HG02763 (cell line): ENCODE measurements around the gene RAB28.

Source experiments
- ATAC-seq: cut with Tn5 transposase; IDR thresholded peaks from one replicate; pipeline ENCODE4 v1.9.1; 2021; ENCODE audit warnings: mild to moderate bottlenecking, moderate library complexity; ENCODE audit not compliant: unreplicated experiment

RAB28 gene

DNA sequence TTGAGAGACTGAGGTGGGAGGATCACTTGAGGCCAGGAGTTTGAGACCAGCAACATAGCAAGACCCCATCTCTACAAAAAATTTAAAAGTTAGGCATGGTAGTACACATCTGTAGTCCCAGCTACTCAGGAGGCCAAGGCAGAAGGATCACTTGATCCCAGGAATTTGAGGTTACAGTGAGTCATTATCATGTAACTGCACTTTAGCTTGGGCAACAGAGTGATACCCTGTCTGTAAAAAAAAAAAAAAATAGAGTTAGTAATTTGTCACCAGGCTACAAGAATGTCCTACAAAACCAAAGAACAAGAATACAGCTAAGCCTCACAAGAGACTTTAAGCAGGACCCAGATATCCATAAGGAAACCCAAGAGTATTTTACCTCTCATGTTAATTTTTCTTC, 27.0 kb upstream of the RAB28 start:
- no peak for ATAC-seq

DNA sequence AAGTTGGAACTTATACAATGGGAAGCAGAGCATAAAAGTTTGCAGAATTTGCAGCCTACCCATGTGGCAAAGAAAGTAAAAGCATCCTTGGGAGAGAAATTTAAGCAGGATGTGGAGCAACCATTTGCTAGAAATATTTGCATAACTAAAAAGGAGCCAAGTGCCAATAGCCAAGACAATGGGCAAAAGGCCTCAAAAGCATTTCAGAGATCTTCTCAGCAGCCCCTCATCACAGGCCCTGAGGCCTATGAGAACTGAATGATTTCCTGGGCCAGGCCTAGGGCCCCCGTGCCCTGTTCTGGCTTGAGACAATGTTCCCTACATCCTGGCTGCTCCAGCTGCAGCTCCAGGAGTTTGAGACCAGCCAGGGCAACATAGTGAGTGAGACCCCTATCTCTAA, 25.3 kb upstream of the RAB28 start:
- no peak for ATAC-seq

- no peak for ATAC-seq
Measured at GRCh38 chr4:13504374-13504773, 20.2 kb upstream of the RAB28 start.

- ATAC-seq: no peak
Measured at GRCh38 chr4:13498469-13498868, 14.3 kb upstream of the RAB28 start.

DNA sequence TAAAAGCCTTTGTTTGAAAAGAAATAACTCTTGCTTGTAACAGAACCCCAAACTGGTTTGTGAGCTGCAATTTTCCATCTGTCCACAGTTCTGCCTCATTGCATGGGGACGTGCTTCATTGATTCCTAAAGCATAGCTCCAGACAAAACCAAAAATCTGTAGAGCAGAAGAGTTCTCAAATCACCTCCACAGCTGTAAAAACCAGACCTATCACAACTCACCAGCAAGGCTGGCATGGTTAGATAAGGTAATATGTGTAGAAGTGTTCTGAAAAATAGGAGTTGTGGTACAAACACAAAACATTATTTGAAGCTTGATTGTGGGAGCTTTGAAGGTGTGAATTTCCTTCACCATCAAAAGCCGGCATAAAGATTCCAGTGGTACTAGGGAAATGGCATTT, 12.5 kb upstream of the RAB28 start:
- no peak for ATAC-seq

DNA sequence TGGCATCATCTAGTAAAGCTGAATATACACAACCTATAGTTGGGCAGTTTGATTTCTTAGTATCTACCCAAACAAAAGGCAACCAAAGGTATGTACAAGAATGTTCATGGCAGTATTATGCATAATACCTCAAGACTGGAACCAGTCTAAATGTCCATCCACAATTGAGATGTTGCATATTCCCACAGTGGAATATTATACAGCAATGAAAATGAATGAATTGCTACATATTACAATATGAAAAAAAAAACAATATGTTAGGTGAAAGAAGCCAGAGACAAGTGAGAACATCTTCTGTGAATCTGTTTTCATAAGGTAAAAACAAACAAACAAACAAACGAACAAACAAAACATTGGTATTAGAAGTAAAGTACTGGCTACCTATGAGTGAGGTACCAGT, 11.6 kb upstream of the RAB28 start:
- ATAC-seq: no peak

DNA sequence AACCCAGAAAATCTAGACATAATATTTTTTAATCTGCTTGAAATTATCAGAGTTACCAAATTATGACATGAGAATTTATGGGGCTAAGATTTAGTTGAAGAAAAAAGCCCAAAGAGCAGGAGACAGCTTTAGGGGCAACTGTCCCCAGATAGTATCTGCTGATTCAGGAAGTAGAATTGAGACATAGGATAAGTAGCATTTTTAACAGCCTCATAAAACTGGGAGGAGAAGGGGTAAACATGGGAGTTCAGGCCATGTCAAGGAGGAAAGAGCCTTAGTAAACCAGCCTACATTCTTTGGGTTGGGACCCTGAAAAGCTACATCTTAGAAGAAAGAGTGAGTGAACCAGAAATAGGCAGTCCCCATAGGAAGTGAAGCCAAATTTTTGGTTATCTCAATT, 9.7 kb upstream of the RAB28 start:
- no peak for ATAC-seq

- no peak for ATAC-seq
Measured at GRCh38 chr4:13492747-13493146, 8.6 kb upstream of the RAB28 start.

DNA sequence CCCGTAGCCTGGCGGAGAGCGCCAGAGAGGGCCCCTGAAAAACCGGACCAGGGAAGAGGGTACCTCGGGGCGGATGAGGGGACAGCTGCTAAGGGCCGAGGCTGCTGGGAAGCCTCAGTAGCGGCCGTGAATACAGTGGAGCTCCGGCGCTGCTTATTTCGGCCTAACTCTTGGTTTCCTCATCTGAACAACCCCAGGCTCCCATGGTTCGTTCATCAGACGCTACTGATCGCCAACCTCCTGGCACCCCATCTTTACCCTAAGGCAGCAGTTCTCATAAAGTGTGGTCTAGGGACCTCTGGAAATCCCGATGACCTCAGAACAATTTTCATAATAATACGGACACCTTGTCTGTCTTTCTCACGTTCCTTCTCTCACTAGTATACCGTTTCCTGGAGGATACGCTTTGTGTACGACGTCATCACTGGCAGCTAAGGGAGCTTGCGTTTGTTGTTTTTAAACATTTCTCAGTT, 645 bp upstream of the RAB28 start:
- ATAC-seq: peak; percentile 29

GRCh38 chr4:13483768-13484121, 395 bp downstream of the RAB28 start:
- peak; percentile 14 for ATAC-seq

- no peak for ATAC-seq
Measured at GRCh38 chr4:13483136-13483767, 888 bp downstream of the RAB28 start.

DNA sequence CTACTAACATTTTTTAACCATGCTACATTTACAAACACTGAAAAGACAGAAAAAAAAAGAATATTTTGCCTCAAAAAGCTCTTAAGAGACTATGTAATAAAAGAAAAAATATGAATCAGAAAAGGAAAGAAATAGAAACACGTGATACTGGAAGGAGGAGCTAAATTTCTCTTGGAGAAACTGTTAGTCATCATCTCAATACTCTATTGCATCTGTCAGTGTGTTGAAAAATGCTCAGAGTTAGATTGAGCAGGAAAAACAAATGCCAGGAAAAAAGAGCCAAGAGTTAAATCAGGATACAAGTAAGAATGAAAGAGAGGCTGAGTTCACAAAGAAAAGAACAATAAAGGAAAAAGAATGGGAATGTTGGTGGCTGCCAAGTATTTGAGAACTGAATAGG, 2.6 kb downstream of the RAB28 start:
- ATAC-seq: no peak

- no peak for ATAC-seq
Measured at GRCh38 chr4:13478707-13479106, 5.4 kb downstream of the RAB28 start.

GRCh38 chr4:13478131-13478530, 6.0 kb downstream of the RAB28 start:
- ATAC-seq: no peak

DNA sequence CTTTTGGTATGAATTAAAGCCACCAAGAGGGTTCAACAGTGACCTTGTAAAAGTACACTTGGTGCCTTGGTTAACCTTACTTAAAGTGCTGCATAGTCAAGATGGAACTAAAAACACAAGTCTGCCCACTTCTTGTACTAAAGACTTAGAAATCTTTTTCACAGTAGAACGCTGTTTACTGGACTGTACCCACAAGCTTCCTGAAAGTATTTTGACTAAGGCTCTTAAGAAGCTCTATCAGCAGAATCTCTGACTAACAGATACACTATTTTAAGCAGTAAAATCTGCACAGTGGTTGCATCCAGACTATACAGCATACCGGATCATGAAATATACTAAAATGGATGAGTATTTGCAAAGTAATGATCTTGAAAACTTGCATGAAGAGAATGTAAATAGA, 7.2 kb downstream of the RAB28 start:
- ATAC-seq: no peak

DNA sequence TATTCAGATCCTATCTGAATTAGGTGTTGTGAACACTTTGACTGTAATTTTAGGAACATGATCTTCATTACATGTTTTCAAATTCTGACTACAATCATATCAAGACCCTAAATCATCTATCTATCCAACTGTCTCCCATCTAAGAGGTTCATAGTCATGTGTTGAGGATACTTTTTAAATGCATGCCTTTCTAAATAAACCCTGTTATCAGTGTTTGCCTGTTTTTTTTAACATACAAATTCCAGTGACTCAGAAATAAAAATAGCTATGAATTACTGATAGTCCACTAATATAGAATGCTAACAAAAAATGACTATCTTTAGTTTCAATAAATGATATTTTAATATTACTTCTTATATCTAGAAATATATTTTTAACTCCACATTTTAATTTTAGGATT, 8.0 kb downstream of the RAB28 start:
- no peak for ATAC-seq

GRCh38 chr4:13471400-13471799, 12.7 kb downstream of the RAB28 start:
- ATAC-seq: no peak

DNA sequence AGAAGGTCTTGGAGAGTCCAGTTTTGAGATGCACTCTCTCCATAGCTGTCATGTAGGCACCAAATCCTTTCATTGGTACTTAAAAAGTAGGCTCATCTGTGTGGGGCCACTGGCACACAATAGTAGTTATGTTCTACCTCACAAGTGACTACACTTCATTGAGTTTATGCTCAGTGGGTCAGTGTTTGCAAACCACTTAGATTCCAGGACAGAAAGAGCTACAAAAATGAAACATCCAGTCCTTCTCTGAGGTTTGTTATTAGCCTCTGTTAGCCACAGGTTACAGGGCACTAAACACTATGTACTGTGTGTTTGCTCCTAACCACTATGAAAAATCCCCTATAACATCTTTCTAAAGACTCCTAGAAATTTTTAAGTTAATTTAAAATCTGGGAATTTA, 13.8 kb downstream of the RAB28 start:
- peak; percentile 57 for ATAC-seq

DNA sequence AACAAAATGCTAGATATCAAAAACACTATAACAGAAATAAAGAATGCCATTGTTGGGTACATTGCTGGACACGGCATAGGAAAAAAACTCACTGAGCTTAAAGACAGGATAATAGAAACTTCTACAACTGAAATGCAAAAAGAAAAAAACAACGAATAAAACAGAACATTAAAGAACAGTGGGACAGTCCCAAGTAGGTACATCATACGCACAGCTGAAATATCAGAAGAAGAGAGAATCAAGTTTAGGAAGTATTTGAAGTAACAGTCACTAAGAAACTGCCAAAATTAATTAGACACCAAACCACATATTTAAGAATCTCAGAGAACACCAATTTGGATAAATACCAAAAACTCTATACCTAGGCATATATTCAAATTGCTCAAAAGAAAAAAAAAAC, 19.2 kb downstream of the RAB28 start:
- ATAC-seq: no peak

GRCh38 chr4:13464543-13464942, 19.6 kb downstream of the RAB28 start:
- ATAC-seq: no peak

GRCh38 chr4:13461191-13461905, 22.8 kb downstream of the RAB28 start:
- no peak for ATAC-seq

DNA sequence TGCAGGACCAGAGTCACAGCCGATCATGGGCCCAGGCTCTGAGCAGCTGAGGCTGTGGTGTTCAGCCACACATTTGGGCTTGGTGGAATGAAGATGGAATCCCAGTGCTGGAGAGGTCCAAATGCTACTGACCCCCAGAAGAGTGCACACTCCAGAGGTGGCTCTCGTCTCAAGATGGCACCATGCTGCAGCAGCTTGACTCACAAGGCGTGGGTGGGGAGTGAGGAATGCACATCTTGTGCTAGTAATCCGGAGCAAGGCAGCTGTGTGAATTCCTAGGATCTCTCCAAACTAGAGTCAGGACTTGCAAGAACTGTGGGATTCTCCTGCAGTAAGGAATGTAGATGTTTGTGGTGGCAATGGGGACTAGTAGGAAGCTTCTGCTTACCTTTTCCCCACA, 28.7 kb downstream of the RAB28 start:
- ATAC-seq: no peak

GRCh38 chr4:13454786-13455185, 29.4 kb downstream of the RAB28 start:
- no peak for ATAC-seq
